ENCODE results near the gene ZNF611.
A peak's percentile ranks its signal among the peaks of the same experiment; 100 is the strongest.
"Not testable (repeated sequence)": the region's sequence is repeated elsewhere in the genome, so short reads cannot be mapped to it uniquely, and the experiment has no call there.

The ZNF611 gene

DNA sequence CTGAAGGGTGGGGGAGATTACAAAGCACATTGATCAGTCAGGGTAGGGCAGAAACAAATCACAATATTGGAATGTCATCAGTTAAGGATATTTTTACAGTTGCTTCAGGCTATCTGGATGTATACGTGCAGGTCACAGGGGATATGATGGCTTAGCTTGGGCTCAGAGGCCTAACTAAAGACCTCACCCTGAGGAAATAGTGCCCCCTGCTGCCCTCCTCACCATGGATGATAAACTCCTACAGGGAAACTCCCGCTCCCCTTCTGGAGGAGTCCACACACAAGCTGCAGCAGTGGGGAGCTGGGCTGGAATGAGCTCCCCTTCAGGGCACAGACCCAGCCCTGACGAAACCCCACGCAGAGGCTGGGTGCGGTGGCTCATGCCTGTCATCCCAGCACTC lies 35.3 kb downstream of the ZNF611 start:
- not testable (repeated sequence) for H3K4me1 ChIP-seq (ENCODE audit: insufficient read depth, low read length); H3K36me3 ChIP-seq (ENCODE audit: insufficient read depth, low read length); H3K79me2 ChIP-seq (ENCODE audit: insufficient read depth, low read length); H2AFZ ChIP-seq (ENCODE audit: low read depth, low read length); H4K20me1 ChIP-seq (ENCODE audit: insufficient read depth, low read length); H3K4me2 ChIP-seq (ENCODE audit: insufficient read depth, low read length); H3K27ac ChIP-seq (ENCODE audit: low read length); H3K4me3 ChIP-seq (ENCODE audit: low read depth in 1 of 2, low read length in 2 of 2); H3K27me3 ChIP-seq (ENCODE audit: insufficient read depth, low read length, poor library complexity); H3K9me3 ChIP-seq (ENCODE audit: insufficient read depth, low read length, severe bottlenecking); H3K9ac ChIP-seq (ENCODE audit: low read depth, low read length)
- ATAC-seq (ENCODE audit: insufficient read depth, low read depth) (peak; percentile 66; the same call in 1 of the 3 replicates), DNase-seq (peak; percentile 53)
- TF ChIP-seq, protein P1, sequence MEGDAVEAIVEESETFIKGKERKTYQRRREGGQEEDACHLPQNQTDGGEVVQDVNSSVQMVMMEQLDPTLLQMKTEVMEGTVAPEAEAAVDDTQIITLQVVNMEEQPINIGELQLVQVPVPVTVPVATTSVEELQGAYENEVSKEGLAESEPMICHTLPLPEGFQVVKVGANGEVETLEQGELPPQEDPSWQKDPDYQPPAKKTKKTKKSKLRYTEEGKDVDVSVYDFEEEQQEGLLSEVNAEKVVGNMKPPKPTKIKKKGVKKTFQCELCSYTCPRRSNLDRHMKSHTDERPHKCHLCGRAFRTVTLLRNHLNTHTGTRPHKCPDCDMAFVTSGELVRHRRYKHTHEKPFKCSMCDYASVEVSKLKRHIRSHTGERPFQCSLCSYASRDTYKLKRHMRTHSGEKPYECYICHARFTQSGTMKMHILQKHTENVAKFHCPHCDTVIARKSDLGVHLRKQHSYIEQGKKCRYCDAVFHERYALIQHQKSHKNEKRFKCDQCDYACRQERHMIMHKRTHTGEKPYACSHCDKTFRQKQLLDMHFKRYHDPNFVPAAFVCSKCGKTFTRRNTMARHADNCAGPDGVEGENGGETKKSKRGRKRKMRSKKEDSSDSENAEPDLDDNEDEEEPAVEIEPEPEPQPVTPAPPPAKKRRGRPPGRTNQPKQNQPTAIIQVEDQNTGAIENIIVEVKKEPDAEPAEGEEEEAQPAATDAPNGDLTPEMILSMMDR (IDR thresholded peaks at IDR 0.05; ENCODE audit: borderline replicate concordance, extremely low read depth, low read length, poor library complexity, severe bottlenecking): peak; percentile 44

DNA sequence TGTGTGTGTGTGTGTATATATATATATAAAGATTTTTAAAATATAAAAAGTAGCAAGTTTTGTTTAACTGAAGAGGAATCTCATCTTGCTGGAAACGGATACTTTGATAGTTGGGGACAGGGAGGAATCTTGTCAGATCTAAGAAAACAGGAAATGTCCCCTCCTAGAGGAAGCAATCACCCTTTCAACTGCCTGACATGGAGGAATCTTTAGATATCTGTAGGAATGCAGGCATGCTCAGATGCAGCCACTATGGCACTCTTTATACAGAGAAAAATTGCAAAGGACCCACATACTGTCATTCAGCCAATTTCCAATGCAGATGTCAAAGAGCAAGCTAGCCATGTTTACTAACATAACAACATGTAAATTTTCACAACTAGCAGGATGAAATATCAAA lies 38.8 kb downstream of the ZNF611 start:
- Histone ChIP-seq H3K79me2 (ENCODE audit: insufficient read depth, low read length) (no peaks in the 10 kb centered on the region), H3K36me3 (ENCODE audit: insufficient read depth, low read length) (no peaks in the 10 kb centered on the region), H3K4me2 (ENCODE audit: insufficient read depth, low read length) (no peak overlapping the region), H4K20me1 (ENCODE audit: insufficient read depth, low read length) (no peaks in the 10 kb centered on the region), H3K27me3 (ENCODE audit: insufficient read depth, low read length, poor library complexity) (no peaks in the 10 kb centered on the region), H3K9me3 (ENCODE audit: insufficient read depth, low read length, severe bottlenecking) (no peaks in the 10 kb centered on the region), H3K4me3 (ENCODE audit: low read depth in 1 of 2, low read length in 2 of 2) (no peak overlapping the region), H3K9ac (ENCODE audit: low read depth, low read length) (no peak overlapping the region), H3K4me1 (ENCODE audit: insufficient read depth, low read length) (peaks cover 8% of the 10 kb centered on the region), H3K27ac (ENCODE audit: low read length) (no peak overlapping the region), H2AFZ (ENCODE audit: low read depth, low read length) (no peak overlapping the region)
- no peak for TF ChIP-seq EZH2 (IDR thresholded peaks at IDR 0.05; ENCODE audit: borderline replicate concordance, low read depth, low read length, severe bottlenecking)
- TF ChIP-seq, protein P1 (IDR thresholded peaks at IDR 0.05; ENCODE audit: borderline replicate concordance, extremely low read depth, low read length, poor library complexity, severe bottlenecking): no peak
- DNase-seq (no peak), ATAC-seq (ENCODE audit: insufficient read depth, low read depth) (no peak)

DNA sequence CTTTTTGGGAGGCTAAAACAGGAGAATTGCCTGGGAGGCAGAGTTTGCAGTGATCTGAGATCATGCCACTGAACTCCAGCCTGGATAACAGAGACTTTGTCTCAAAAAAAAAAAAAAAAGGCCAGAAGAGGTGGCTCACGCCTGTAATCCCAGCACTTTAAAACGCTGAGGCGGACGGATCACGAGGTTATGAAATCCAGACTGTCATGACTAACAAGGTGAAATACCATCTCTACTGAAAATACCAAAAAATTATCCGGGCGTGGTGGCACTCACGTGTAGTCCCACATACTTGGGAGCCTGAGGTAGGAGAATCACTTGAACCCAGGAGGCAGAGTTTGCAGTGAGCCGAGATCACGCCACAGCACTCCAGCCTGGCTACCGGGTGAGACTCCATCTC lies 39.9 kb downstream of the ZNF611 start:
- peaks cover 4% of the 10 kb centered on the region for H3K79me2 ChIP-seq (ENCODE audit: insufficient read depth, low read length)
- no peak overlapping the region for H2AFZ ChIP-seq (ENCODE audit: low read depth, low read length)
- H3K9me3 ChIP-seq (ENCODE audit: insufficient read depth, low read length, severe bottlenecking): no peaks in the 10 kb centered on the region
- no peak for ATAC-seq (ENCODE audit: insufficient read depth, low read depth)
- H3K27me3 ChIP-seq (ENCODE audit: insufficient read depth, low read length, poor library complexity): no peaks in the 10 kb centered on the region
- no peaks in the 10 kb centered on the region for H3K36me3 ChIP-seq (ENCODE audit: insufficient read depth, low read length)
- no peak for DNase-seq
- peaks cover 13% of the 10 kb centered on the region for H3K4me1 ChIP-seq (ENCODE audit: insufficient read depth, low read length)
- TF ChIP-seq, protein P1 (IDR thresholded peaks at IDR 0.05; ENCODE audit: borderline replicate concordance, extremely low read depth, low read length, poor library complexity, severe bottlenecking): no peak
- TF ChIP-seq EZH2 (IDR thresholded peaks at IDR 0.05; ENCODE audit: borderline replicate concordance, low read depth, low read length, severe bottlenecking): no peak
- H3K4me3 ChIP-seq (ENCODE audit: low read depth in 1 of 2, low read length in 2 of 2): no peak overlapping the region
- H3K27ac ChIP-seq (ENCODE audit: low read length): no peak overlapping the region
- no peak overlapping the region for H3K9ac ChIP-seq (ENCODE audit: low read depth, low read length)
- no peaks in the 10 kb centered on the region for H4K20me1 ChIP-seq (ENCODE audit: insufficient read depth, low read length)
- no peak overlapping the region for H3K4me2 ChIP-seq (ENCODE audit: insufficient read depth, low read length)

DNA sequence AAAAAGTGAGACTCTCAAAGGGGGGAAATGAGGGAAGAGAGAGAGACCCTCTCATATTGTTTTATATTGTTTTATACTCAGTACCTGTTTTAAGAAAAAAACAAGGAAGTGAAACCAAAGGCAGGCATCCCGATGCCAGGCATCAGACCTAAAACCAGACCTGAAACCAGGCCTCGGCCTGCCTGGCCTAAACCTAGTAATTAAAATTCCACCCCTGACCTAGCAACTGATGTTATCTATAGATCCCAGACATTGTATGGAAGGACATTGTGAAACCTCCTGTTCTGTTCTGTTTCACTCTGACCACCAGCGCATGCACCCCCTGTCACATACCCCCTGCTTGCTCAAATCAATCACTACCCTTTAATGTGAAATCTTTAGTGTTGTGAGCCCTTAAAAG lies 40.6 kb downstream of the ZNF611 start:
- peaks cover 18% of the 10 kb centered on the region for H3K4me1 ChIP-seq (ENCODE audit: insufficient read depth, low read length)
- H3K9me3 ChIP-seq (ENCODE audit: insufficient read depth, low read length, severe bottlenecking); H3K27me3 ChIP-seq (ENCODE audit: insufficient read depth, low read length, poor library complexity); H3K9ac ChIP-seq (ENCODE audit: low read depth, low read length); H3K27ac ChIP-seq (ENCODE audit: low read length); H2AFZ ChIP-seq (ENCODE audit: low read depth, low read length); H4K20me1 ChIP-seq (ENCODE audit: insufficient read depth, low read length); H3K4me3 ChIP-seq (ENCODE audit: low read depth in 1 of 2, low read length in 2 of 2); ATAC-seq (ENCODE audit: insufficient read depth, low read depth); H3K4me2 ChIP-seq (ENCODE audit: insufficient read depth, low read length); H3K36me3 ChIP-seq (ENCODE audit: insufficient read depth, low read length); DNase-seq: not testable (repeated sequence)
- peaks cover 10% of the 10 kb centered on the region for H3K79me2 ChIP-seq (ENCODE audit: insufficient read depth, low read length)
